PC-9 (cell line): ENCODE data around the gene PEMT.

Experiments
- EZH2 ChIP-seq: fragments of 200-600 bp; sonication (generic); IDR thresholded peaks from 2 replicates; pipeline ENCODE4 v1.8.0; 2017; ENCODE audit warnings: antibody characterized with exemption, low read depth
- TF ChIP-seq, protein P1 (sequence below): fragments of 200-600 bp; sonication (generic); conservative IDR thresholded peaks from 2 replicates; pipeline ENCODE4 v1.6.1; 2017; ENCODE audit warnings: mixed run types, antibody characterized with exemption, mild to moderate bottlenecking, moderate library complexity

DNA sequence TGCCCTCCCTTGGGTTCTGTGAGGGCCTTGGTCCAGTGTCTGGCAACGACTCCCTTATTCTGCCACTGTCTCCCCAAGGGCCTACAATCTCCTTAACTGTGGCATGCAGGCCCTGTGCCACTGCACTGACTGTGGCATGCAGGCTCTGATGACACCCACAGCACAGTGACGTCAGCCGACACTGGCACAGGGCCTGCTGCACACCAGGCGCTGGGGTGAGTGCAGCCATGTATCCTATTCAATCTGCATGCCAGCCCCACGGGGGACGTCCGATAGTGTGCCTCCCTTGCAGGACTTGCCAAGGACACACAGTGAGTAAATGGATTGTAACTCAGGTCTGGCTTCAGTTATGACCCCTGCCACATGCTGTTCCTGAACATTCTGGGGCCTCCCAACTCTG is 55.6 kb downstream of the PEMT start:
- TF ChIP-seq, protein P1, sequence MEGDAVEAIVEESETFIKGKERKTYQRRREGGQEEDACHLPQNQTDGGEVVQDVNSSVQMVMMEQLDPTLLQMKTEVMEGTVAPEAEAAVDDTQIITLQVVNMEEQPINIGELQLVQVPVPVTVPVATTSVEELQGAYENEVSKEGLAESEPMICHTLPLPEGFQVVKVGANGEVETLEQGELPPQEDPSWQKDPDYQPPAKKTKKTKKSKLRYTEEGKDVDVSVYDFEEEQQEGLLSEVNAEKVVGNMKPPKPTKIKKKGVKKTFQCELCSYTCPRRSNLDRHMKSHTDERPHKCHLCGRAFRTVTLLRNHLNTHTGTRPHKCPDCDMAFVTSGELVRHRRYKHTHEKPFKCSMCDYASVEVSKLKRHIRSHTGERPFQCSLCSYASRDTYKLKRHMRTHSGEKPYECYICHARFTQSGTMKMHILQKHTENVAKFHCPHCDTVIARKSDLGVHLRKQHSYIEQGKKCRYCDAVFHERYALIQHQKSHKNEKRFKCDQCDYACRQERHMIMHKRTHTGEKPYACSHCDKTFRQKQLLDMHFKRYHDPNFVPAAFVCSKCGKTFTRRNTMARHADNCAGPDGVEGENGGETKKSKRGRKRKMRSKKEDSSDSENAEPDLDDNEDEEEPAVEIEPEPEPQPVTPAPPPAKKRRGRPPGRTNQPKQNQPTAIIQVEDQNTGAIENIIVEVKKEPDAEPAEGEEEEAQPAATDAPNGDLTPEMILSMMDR, result no peak
- TF ChIP-seq EZH2, result no peak
